Measurements from ENCODE around the gene ZSWIM6.

DNA sequence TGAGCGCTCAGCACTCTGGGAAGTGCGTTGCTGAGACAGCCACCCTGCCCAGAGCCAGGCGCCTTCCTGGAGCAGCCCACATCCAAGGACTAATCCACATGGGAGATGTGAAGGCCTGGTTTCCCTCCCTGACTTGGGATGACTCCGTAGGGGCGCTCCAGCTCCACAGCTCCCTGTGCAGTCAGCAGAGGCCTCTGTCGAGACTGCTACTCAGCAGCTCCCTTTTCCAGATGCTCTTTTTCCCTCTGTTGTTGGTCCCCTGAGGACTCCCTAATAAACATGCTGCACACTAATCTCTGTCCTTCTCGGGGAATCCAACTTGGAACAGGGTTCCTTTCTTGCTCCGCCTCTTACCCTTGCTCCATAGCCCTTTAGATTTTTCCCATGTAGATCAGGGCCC, 237.3 kb downstream of the ZSWIM6 start:
- TF ChIP-seq, protein P1, sequence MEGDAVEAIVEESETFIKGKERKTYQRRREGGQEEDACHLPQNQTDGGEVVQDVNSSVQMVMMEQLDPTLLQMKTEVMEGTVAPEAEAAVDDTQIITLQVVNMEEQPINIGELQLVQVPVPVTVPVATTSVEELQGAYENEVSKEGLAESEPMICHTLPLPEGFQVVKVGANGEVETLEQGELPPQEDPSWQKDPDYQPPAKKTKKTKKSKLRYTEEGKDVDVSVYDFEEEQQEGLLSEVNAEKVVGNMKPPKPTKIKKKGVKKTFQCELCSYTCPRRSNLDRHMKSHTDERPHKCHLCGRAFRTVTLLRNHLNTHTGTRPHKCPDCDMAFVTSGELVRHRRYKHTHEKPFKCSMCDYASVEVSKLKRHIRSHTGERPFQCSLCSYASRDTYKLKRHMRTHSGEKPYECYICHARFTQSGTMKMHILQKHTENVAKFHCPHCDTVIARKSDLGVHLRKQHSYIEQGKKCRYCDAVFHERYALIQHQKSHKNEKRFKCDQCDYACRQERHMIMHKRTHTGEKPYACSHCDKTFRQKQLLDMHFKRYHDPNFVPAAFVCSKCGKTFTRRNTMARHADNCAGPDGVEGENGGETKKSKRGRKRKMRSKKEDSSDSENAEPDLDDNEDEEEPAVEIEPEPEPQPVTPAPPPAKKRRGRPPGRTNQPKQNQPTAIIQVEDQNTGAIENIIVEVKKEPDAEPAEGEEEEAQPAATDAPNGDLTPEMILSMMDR (IDR thresholded peaks at IDR 0.05; ENCODE audit: poor library complexity), result no peak
- TF ChIP-seq EZH2phosphoT487 (IDR thresholded peaks at IDR 0.05; ENCODE audit: low read depth, severe bottlenecking, unreplicated experiment), result no peak
- no peak for TF ChIP-seq EZH2 (IDR thresholded peaks at IDR 0.05; ENCODE audit: borderline replicate concordance)
